RKO (cell line): Measurements from ENCODE around the gene COL10A1.
"Not testable (repeated sequence)": the region's sequence is repeated elsewhere in the genome, so short reads cannot be mapped to it uniquely, and the experiment has no call there.

ENCODE experiments used
- DNase-seq: peaks from one replicate; pipeline ENCODE4 v3.0.0-alpha.2; 2016; ENCODE audit warnings: low spot score

Gene COL10A1

DNA sequence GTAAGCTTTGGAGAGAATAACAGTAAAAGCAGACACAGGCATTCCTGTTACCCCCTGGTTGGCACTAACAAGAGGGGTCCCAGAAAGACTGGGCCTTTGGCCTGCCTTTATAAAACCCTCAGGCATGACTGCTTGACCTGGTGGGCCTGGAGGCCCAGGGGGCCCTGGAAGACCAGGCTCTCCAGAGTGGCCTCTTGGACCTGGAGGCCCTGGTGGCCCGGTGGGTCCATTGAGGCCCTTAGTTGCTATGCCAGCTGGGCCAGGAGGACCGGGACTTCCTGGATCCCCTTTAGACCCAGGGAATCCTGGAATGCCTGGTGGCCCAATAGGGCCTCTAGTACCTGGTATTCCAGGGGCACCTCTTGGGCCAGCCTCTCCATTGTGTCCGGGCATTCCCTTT is 5.5 kb downstream of the COL10A1 start:
- DNase-seq = no peak

DNA sequence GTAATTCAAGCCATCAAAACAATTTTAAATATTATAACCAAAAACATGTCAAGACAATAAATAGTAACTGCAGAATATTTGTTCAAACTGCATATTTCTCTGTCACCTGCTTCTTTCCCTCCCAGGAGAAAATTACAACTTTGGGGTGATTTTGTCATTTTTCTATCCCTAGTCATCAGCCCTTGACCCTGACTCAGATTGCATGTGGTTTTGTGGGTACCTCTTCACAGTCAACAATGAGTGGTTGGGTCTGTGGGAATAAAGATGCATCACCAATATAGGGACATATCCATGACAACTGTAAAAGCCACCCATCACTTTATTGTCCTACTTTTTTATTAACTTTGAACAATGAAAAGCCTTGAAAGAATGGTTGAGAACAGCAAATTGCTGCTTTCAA is 7.3 kb downstream of the COL10A1 start:
- DNase-seq = peak; percentile 42

DNA sequence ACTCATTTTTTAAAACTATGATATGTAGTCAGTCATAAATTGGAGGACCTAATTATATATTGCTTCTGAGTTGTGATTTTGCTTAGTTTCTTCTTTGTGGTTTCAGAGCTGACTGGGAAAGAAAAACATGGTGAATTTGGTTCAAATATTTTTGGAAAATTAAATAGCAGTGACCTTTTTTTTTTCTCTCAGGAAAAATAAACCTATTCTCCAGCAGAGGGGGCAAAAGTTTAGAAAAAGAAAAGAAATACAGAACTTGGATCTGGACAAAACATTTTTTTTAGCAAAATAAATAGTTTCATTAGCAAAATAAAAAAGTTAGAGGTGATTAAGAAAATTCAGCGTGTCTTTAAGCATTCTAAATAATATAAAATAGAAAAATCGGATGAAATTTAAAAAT is 10.2 kb downstream of the COL10A1 start:
- peak; percentile 18 for DNase-seq

DNA sequence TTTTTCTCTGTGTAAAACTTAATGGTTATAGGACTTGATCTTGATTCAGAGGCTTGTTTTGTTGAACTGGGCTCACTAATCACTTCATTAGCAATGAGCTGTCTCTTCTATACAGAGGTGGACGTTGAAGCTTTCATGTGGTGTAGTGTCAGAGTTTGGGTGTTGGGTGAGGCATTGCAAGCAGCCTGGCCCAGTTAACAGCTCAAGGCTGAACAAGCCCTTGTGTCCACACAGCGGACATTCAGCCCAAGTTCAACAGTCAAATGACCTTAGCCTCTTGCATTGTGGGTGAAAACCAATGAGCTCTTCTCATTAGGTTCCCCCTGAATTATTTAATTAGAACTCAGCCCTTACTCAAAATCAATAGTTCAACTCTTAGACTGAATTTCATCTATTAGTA is 12.5 kb downstream of the COL10A1 start:
- no peak for DNase-seq

DNA sequence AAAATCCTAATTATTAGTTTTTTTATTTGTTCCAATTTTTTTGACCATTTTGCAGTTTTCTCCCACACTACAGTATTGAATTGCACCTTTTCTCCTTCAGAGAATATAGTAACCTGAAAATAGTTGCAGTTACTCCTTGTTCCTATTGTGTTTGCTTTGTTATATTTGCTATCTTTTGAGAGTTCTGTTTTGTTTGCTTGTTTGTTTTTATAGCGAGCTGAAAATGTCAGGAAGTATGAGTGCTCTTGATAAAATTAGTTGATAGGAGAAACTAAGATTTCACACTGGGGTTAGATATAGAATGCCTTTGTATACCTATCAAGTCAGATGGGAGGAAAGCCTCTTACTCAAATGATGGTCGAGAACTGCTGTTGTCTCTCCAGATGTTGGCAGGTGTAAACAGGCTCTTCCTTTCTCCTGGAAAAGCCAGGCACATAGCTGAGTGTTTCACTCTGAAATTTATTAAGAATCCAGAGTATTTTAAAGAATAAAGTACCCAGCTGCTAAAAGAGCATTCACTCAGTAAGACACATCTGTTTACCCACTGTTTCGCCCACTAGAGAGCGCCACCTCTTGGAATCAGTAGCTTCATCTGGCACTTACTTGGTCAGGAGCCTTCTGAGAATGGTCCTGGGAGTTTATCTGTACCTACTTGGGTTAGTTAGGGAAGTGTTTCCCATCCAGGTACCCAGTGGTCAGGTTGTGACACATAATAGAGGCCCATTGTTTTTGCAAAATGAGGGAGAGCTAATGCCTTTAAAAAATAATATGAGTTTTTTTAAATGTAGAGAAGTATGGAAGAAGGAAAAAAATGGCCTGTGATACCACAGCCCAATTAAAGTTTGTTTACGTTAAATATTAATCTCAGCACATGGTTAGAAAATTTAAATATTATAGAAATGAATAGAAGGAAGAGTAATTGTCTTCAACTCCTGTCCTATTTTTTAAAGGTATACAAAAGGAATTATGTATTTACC is 14.1 kb downstream of the COL10A1 start:
- peak; percentile 53 for DNase-seq

DNA sequence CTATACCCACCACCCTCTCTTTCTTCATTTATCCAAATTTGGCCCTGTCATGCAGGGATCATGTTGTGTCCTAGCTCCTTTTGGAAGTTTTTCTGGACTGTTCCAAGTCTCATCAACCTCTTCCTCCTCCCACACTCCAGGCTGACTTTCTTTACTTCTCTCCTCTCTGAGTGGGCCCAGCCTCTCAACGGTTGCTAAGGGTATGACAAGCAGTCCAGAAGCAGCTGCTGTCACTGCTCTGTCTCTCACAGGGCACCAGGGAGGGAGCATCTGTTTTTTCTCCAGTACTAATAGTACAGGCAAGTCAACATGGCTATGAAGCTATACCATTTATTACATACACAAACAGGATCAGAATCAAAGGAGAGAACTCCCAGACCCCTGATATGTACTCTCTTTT is 17.1 kb downstream of the COL10A1 start:
- DNase-seq = no peak

DNA sequence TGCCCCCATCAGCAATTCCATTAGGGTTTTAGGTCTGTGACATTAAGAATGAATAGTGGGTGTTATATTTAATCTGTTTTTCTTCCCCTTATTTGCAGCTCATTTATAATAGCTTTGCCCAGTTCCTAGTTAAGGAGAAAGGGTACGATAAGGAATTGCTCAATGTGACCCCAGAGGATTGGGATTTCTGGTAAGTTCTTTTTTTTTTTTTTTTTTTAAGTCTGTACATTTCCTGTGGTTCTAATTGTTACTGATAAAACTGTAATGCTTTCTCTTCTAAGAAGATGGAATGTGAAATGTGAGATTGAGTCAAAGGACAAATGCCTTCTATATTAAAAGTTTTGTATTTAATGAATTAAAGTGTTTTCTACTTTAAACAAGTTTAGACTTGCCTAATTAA is 19.8 kb downstream of the COL10A1 start:
- no peak for DNase-seq

DNA sequence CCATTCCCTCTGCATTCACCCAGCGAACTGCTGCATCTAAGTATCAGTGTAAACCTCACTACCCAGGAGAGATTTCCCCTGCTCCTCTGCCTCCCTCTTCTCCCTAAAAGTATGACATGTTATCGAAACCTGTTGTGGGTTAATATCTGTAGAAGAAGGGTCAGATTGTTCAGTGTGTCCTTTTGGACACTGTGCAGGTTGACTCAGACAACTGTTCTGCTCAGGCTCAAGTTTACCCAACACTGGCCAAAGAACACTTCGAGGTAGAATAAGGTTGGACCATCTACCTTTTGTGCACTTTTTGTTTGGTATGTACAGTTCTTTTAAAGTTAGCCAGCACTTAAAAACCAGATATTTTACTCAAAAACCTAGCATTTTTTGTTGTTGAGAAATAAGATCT is 20.7 kb downstream of the COL10A1 start:
- DNase-seq = no peak

DNA sequence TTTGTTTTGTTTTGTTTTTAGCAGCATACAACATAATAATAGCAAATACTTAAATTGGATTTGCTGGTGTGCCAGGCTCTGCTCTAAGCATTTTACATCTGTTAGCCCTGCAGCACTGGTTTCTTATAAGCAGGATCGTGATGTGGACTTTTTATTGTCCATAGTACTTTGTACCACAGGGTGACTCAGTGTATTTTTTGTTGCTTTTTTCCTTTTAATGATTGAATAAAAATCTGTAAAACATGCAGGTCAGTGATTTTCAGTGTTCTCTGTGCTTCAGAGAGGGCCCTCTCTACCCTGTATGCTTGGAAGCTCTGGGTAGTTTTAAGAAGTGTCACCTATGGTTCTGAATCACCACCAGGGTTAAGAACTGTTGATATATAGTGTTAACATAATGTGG is 21.3 kb downstream of the COL10A1 start:
- DNase-seq = no peak

DNA sequence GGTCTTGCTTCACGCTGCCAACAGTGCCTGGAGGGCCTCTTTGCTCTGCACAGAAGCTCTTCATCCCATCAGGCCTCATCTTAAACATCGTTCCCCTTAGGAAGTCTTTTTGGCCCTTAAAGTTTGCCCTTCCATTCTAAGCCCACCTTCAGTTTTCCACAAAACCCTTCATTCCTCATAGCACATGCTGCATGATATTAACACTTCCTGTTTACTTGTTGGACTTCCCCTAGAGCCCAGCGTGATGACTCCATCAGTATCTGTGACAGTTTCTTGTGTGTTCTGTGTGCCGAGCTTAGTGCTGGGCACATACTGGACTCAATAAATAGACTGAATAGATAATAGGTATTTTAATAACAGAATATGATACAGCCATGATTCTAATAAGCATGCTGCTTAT is 23.1 kb downstream of the COL10A1 start:
- DNase-seq = no peak

DNA sequence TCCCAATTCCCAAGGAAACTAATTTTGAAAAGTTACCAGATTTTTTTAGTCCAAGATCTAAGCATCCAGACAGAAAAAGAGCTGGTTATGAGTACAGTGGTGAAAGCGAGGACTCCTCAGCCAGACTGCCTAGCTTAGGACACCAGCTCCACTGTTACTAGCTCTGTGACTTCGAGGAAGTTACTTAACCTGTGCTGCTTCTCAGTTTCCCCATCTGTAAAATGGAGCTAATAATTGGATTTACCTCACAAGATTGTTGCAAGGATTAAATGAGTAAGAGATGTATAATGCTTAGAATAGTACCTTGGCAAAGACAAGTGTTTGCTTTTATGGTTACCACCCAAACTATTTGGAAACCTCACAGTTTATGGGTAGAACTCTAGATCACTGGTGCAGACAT is 24.1 kb downstream of the COL10A1 start:
- no peak for DNase-seq

DNA sequence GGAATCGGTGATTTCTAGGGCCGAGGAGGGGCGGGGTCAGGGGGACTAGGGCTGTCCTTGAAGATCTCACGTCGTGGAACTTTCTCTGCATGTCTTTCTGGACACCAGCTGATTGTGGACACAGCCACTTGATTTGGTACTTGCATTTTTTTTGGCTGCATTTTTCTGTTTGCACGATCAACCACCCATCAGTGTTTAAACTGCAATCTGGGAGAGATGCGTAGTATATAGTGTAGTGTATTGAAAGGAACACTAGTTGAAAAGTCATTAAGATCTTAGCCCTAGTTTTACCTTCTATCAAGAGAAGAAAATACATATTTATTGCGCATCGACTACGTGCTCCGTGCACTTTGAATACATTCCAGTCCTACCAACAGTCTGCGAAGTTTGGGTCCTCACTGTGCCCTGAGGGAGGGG is 24.6 kb downstream of the COL10A1 start:
- peak; percentile 82 for DNase-seq

DNA sequence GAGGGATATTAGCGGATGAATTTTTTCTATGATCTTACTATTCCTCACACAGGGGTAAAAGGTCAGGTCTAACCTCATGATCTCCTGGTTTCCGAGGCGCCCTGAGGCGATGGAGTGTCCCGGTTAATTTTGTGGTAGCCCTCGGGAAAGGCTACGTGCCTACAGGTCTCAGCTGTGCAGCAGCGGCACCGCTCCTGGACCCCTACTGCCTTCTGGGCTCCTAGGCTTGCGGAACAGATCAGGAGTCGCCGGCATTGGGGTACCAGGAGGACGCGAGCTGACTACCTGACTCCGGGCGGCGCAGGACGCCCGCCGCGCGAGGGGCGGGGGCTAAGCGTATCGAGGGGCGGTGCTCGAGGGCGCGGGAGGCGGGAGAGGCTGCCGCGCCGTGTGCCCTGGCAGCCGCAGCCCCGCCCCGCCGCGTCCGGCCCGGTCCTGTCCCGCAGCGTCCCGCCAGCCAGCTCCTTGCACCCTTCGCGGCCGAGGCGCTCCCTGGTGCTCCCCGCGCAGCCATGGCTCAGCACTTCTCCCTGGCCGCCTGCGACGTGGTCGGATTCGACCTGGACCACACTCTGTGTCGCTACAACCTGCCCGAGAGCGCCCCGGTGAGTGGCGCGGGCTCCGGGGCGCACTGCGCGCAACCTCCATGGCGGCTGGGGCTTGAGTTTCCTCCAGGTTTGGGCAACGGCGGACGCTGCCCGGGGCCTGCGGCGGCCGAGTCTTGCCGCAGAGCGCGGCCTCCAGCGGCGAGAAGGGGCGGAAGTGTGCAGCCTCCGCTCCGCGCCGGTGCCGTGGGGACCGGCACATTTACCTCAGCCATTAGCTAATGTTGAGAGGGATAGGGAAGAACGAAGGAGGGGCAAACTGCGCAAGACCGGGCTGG is 25.3 kb downstream of the COL10A1 start, which contains the start of gene NT5DC1:
Gene NT5DC1 (plus strand): TSS at position 435 of the 883 bp plus-strand sequence. CDS start 78 bp downstream, at position 513.
- peak; percentile 85 for DNase-seq

DNA sequence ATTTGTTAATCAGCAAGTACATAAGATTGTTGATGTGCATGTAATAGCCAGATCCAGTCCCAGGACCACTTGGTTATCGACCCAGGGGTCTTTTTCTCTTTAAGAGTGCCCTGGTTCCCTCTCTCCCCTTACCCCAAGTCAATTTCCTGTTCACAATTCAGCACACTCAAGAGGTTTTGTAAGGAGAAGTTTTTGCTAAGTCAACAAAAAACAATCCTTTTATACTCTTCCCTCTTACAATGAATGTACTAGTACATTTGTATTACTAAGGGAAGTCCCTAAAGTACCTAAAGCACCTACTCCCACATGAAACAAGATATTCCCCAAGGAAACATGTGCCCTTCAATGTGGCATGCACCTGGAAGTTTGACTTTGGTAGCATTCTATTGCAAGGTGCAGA is 26.9 kb downstream of the COL10A1 start:
- DNase-seq = no peak

DNA sequence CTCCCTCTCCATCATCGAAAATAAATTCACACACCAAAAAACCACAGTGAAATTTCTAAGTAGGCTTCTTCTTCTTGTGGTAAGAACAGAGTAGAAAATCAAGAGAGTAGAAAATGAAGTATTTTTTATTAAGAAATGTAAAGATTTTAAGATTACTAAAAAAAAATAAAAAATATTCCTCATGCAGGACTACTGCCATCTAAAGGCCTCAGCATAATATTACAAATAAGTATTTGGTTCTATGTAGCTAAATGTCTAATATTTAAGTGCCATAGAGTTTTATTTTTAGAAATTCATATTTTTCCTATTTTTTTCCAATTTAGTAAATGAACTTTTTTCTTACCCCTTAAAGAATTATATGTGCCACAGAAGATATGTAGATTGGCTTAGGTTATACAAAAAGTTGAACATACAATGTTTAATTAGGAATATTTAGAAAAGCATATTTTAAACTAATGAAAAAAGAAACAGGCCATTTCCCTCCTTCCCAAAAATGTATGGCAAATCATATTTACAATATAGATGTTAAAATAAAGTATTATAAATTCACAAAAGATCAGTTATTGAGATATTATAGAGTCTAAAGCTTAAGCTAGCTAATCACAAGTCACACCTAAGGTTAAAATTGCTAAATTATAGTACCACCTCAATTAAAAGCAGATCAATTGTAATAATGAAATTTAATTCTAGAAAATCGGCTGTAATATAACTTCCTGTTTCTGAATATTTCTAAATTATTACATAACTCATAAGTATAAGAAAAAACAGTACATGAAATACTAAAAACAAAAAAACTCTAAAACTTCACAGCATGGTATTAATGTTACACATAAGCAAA is 28.7 kb downstream of the COL10A1 start:
- peak; percentile 51 for DNase-seq

DNA sequence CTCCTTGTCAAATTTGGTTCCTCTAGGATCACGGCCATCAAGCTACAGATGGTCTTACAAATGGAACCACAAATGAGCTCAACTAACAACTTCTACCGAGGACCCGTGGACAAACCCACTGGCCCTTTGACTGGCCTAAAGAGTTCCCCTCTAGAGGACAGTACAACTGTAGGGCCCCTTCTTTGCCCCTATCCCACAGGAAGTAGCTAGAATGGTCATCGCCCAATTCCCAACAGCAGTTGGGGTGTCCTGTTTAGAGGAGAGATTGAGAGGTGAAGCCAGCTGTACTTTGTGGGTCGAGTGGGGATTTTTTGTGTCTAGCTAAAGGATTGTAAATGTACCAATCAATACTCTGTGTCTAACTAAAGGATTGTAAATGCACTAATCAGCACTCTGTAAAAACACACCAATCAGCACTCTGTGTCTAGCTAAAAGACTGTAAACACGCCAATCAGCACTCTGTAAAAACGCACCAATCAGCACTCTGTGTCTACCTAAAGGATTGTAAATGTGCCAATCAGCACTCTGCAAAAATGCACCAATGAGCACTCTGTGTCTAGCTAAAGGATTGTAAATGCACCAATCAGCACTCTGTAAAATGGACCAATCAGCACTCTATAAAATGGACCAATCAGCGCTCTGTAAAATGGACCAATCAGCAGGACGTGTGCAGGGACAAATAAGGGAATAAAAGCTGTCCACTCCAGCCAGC is 29.7 kb downstream of the COL10A1 start:
- not testable (repeated sequence) for DNase-seq

DNA sequence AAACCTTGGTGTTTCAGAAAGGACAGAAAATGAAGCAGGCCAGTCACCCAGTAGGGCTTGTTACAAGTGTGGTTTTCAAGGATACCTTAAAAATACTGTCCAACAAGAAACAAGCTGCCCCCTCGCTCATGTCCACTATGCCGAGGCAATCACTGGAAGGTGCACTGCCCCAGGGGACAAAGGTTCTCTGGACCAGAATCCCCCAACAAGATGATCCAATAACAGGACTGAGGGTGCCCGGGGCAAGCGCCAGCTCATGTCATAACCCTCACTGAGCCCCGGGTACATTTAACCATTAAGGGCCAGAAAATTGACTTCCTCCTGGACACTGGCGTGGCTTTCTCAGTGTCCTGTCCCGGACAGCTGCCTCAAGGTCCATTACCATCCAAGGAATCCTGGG is 31.9 kb downstream of the COL10A1 start:
- DNase-seq = no peak

DNA sequence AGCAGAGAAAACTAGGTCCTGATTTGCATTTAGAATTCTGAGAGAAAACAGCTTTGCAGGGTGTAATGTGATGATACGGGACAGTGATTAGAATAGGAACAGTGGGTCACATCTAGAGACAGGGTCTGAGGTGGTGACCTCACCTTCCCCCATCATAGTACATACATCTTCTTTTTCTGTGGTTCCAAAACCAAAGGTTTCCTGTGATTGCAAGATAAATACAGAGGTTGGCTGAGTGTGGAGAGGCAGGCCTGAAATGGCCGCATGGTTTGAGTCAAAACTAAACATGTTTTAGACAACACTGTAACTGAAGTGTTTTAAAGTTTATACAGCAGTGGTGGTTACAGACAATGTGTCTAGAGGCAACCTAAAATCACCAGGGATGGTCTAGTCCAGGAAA is 35.7 kb downstream of the COL10A1 start:
- no peak for DNase-seq

DNA sequence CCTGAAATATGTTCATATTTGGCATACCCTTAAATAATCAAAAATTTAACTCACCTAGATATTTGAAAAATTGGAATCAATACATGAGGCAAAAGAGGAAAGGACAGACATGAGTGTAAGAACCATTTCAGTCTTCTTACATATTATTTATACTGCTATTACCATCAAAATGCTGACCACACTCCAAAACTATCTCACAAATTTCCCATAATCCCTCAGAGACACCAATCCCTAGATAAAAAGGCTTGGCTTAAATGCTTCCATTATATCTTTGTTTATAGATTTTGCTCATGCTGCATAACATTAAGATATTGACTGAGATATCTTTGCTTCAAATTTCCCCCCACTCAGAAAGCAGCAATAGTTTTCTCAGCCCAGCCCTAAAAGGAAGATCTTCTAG is 37.0 kb downstream of the COL10A1 start:
- no peak for DNase-seq

DNA sequence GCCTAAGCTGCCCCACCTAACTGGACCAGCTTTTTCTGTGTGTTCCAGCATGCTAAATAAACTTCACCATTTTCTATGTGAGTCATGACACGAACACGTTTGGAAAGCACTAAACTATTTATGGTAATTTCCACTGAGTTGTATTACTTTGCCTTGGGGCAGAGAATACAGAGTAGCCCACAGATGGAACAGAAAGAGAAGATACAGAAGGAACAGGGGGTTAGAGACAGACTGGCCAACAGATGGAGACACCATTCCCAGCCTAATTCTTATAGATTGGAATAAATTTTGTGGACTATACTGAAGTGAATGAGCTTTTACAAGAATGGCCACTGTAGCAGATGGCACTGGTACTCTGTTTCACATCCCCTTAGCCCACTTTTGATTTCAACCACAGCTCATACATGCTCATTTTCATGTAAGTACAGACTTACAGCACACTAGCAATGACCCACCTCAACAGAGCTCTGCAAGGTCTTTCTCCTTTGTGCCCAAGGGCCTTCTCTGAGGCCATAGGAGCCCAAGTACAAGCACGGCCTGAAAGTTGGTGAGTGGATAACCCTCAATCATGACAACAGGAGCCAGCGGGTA is 38.4 kb downstream of the COL10A1 start:
- no peak for DNase-seq

DNA sequence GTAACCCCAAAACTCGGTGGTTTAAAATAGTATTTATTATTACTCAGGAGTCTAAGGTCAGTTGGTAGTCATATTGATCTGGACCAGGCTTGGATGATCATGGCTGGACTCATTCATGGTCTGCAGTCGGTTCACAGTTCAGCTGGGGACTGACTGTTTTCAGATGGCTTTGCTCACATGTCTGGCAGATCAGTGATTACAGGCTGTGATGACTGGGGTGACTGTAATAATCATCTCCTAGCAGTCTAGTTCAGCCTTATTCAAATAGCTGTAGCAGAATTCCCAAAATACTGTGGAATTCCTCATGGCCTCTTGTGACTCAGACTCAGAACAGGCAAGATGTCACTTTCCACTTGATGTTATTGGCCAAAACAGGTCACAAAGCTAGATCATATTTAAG is 41.6 kb downstream of the COL10A1 start:
- DNase-seq = no peak
